Measurements from ENCODE around the gene SOX10.
"Not testable (repeated sequence)": the region's sequence is repeated elsewhere in the genome, so short reads cannot be mapped to it uniquely, and the experiment has no call there.

SOX10 gene

GRCh38 chr22:37959231-37959825 lies 25.0 kb downstream of the SOX10 start:
- DNase-seq: no peak

DNA sequence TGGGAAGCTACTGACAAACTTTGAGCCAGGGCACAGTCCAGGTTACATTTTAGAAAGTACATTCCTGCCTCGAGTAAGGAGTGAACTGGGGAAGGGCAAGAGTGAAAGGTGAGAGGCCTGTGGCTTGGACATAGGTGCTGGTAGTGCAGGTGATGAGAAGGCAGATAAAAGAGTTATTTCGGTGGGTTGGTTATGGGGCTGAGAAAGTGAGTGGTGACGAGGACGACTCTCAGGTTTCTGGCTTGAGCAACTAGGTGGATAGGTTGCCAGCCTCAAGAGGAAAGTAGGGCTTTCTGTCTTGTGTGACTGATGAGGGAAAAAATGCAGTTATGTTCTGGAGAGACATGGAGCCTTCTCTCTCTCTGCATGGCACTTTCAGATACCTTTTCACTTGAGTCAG lies 27.1 kb downstream of the SOX10 start:
- no peak for DNase-seq

DNA sequence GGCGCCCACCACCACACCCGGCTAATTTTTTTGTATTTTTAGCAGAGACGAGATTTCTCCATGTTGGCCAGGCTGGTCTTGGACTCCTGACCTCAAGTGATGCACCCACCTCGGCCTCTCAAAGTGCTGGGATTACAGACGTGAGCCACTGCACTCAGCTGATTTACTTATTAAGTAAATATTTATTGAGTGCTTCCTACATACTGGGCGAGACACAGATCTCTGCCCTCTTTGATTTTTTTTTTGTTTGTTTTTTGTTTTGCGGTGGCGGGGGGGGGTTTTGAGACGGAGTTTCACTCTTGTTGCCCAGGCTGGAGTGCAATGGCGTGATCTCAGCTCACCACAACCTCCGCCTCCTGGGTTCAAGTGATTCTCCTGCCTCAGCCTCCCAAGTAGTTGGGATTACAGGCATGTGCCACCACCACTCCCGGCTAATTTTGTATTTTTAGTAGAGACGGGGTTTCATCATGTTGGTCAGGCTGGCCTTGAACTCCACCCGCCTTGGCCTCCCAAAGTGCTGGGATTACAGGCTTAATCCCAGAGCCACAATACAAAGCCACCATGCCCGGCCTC lies 28.4 kb downstream of the SOX10 start:
- not testable (repeated sequence) for DNase-seq

DNA sequence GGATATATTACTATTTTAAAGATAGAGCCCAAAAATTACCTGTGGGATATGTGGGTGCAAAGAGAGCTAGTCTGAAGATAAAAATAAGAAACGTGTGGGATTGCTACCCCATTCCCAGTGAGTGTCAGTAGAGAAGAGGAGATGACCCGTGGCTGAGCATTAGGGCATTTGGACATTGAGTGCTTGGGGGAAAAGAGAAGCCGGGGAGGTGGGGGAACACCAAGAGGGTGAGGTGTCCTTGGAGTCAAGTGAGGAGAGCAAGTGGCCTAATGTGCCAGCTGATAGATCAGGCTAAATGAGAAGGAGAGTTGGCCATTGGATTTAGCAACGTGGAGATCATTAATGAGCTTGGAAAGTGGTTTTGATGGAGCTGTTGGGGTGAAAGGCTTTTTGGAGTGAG lies 29.7 kb downstream of the SOX10 start:
- no peak for DNase-seq

- peak; percentile 49 for DNase-seq
Measured at GRCh38 chr22:37953437-37954179, 30.7 kb downstream of the SOX10 start, which contains the start of the genes C22orf23 and POLR2F. TSS of gene C22orf23 (minus strand) at chr22:37953601. CDS start at chr22:37953149, 452 bp downstream. TSS of gene POLR2F (plus strand) at chr22:37953699. CDS start at chr22:37953788, 89 bp downstream.

GRCh38 chr22:37953062-37953436 lies 31.3 kb downstream of the SOX10 start:
- no peak for DNase-seq

- not testable (repeated sequence) for DNase-seq
Measured at GRCh38 chr22:37952629-37953028, 31.7 kb downstream of the SOX10 start.

- no peak for DNase-seq
Measured at GRCh38 chr22:37951305-37951704, 33.0 kb downstream of the SOX10 start.

GRCh38 chr22:37947142-37947795 lies 37.1 kb downstream of the SOX10 start:
- DNase-seq: not testable (repeated sequence)

GRCh38 chr22:37944423-37944822 lies 39.9 kb downstream of the SOX10 start:
- DNase-seq: not testable (repeated sequence)

DNA sequence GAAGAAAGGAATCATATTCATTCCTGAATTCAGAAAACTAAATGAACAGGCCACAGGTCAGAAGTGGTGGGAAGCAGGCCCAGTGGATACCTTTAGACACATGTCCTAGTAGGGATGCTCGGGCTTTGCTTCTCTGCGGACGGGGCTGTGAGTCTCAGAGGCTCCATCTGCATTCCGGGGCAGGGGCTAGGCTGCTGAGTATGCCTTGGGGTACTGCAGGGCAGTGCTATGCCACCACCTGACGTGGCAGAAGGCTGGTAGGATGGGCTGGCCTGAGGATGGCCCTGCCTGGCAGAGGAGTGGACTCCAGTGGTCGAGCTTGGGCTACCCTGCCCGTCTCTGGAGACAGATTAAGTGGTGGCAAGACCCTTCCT lies 40.5 kb downstream of the SOX10 start:
- DNase-seq: no peak

DNA sequence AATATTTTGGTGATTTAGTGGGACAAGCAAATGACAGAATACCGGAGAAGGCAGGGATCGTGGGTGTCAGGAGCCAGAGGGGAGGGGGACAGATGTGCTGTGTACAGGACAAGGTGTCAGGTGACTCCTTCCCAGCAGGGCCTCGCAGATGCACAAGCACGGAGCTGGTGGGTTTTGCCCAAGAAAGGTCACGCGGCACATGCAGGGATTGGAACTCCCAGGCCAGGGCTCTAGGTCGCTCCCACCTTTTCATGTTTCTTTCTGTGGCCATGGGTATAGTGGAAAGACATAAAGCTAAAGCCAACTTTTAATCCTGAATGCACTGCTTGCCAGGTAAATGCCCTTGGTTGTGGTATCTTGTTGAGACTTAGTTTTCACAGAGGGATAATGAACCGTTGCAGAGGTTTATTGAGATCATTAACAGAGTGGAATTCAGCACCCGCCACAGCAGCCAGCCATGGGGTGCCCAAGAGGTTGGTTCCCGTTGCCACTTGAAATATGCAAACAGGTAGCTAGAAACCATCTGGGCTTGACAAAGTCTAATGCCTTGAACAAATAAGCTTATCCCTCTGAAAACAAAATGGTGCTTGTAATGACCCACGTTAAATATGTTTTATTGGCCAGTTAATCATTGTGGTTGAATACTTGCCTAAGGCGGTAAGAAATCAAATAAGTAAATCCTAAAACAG lies 41.1 kb downstream of the SOX10 start:
- no peak for DNase-seq

DNA sequence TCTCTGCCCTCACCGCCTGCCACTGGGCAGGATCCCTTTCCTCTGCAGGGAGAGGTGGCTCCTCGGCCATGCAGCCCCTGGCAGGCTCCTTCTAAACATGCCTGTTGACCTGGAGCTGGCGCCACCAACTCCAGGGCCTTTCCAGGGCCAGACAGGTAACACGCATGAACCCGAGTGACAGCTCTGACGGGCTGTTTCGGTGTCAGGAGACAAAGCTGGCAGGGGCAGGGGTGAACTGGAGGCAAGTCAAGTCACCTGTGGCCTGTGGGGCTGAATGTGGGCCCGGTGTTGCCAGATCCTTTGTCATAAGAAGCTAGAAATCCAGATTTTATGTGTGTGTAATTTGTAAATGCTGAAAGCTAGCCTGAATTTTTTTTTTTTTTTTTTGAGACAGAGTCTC lies 42.2 kb downstream of the SOX10 start:
- DNase-seq: no peak

DNA sequence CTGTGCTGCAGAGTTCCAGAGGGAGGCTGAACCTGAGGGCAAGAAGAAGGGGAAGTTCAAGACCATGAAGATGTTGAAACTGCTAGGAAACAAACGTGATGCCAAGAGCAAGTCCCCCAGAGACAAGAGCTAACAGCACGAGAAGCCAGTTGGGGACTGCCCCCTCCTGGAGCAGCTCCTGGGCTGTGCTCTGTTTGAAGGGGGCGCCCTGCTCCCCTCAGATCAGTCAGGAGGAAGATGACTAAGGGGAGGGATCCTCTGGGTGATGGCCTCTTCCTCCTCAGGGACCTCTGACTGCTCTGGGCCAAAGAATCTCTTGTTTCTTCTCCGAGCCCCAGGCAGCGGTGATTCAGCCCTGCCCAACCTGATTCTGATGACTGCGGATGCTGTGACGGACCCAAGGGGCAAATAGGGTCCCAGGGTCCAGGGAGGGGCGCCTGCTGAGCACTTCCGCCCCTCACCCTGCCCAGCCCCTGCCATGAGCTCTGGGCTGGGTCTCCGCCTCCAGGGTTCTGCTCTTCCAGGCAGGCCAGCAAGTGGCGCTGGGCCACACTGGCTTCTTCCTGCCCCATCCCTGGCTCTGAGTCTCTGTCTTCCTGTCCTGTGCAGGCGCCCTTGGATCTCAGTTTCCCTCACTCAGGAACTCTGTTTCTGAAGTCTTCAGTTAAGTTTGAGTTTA lies 43.5 kb downstream of the SOX10 start:
- no peak for DNase-seq

GRCh38 chr22:37933711-37934376 lies 50.5 kb downstream of the SOX10 start:
- no peak for DNase-seq

GRCh38 chr22:37932821-37933578 lies 51.4 kb downstream of the SOX10 start:
- DNase-seq: no peak

DNA sequence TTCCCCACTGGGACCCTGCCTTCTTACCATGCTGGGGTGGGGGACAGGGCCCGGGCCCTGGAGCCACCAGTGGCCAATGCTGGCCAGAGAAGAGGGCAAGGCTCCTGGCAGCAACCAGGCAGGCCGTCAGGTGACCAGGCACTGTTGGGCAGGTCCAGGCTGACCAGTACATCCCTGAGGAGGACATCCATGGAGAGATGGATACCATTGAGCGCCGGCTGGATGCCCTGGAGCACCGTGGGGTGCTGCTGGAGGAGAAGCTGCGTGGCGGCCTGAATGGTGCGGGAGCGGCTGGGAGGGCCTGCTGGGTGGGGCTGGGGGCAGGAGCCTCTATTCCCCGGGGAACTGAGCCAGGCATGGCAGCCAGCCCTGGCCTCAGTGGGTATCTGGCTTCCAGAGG lies 52.0 kb downstream of the SOX10 start:
- DNase-seq: no peak

DNA sequence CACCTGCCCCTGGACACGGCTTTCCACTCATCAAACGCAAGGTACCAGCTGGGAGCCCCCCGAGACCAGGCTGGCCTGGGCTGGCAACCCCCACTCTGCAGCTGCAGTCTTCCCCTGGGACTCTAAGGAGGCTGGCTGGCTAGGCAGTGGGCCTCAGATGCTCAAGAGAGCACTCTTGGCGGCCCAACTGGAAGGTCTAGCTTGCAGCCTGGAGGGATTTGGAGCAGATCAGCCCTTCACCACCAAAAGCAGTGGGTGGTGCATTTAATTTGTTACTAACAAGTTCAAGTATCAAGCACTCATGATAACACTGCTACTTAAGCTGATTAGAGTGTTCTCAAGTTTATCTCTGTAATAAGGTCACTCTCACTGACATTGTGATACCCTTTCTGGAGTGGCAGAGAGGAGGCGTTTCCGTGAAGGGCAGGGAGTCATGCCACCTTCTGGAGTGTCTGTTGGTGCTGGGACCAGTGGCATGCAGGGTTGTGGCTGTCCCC lies 52.4 kb downstream of the SOX10 start:
- DNase-seq: no peak

DNA sequence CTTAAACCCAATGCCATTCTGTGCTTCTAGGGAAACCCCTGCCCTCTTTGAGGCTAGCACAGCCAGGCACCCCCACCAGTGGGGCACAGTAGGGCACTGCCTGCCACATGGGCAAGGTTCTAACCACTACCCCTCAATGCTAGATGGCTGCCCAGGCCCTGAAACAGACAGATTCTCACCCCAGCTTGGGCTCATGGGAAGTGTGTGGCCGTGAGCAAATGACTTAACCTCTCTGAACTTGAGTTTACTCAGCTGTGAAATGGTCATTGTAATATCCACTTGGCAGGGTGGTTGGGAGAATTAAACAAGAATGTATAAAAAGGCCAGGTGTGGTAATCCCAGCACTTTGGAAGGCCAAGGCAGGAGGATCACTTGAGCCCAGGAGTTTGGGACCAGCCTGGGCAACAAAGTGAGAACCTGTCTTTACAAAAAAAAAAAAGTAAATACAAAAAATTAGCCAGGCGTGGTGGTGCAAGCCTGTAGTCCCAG lies 53.4 kb downstream of the SOX10 start:
- DNase-seq: no peak

- no peak for DNase-seq
Measured at GRCh38 chr22:37930270-37930951, 53.9 kb downstream of the SOX10 start.

All from NCI-H187 treated with DMSO at 0.1 percent for 48 hours (cell line).